ENCODE results near the gene GALNS.

- TF ChIP-seq EZH2phosphoT487 (IDR thresholded peaks at IDR 0.05; ENCODE audit: low read depth, severe bottlenecking, unreplicated experiment), result no peak
- no peak for TF ChIP-seq CTCF (IDR thresholded peaks at IDR 0.05; ENCODE audit: poor library complexity)
- no peak for TF ChIP-seq EZH2 (IDR thresholded peaks at IDR 0.05; ENCODE audit: borderline replicate concordance)
These were observed 38.2 kb downstream of the GALNS start for GRCh38 chr16:88818575-88818874.
